NB4 (cell line): Measurements from ENCODE around the gene MICA.

ENCODE experiments used
- DNase-seq: peaks from one replicate; pipeline ENCODE4 v3.0.0; 2010; ENCODE audit warnings: low read depth
- H3K4me3 ChIP-seq: one replicate; pipeline ENCODE4 v1.5.1; 2011; ENCODE audit warnings: mild to moderate bottlenecking, low read depth, low read length, moderate library complexity
- MYC ChIP-seq: IDR thresholded peaks from 2 replicates; pipeline ENCODE4 v1.6.1; 2011; ENCODE audit warnings: low read depth, low read length
- POLR2A ChIP-seq: IDR thresholded peaks from 2 replicates; pipeline ENCODE4 v1.6.1; 2011; ENCODE audit warnings: mild to moderate bottlenecking; ENCODE audit not compliant: insufficient read length; ENCODE audit errors: extremely low read depth
- TF ChIP-seq, protein P1 (sequence below): IDR thresholded peaks from one replicate; pipeline ENCODE4 v1.5.1; 2012; ENCODE audit warnings: low read depth, low read length
- TF ChIP-seq, protein P2 (sequence below): IDR thresholded peaks from 2 replicates; pipeline ENCODE4 v1.6.1; 2011; ENCODE audit warnings: low read depth, low read length

MICA gene

DNA sequence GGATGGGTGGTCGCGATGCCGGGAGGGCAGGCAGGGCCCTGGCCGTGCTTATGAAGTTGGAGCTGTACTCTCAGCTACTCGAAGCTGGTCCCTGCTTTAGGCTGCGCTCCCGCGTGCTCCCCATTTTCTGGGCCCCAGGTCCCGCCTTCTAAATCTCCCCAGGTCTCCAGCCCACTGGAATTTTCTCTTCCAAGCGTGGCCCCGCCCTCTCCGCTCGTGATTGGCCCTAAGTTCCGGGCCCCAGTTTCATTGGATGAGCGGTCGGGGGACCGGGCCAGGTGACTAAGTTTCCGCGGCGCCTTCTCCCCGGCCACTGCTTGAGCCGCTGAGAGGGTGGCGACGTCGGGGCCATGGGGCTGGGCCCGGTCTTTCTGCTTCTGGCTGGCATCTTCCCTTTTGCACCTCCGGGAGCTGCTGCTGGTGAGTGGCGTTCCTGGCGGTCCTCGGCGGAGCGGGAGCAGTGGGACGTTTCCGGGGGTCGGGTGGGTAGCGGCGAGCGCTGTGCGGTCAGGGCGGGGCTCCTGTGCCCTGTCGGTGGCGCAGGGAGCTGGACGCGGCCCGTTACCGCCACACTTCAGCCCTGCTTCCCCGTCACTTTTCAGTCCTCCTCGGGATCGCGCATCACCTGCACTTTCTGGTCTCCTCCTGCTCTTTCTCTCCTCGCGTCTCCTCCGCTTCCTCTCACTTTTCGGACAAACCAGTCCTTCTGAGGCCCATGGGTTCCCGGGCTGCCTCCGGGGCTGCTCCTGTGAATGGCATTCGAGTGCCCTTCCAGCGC lies at the start of gene MICA:
TSS of gene MICA (plus strand) at position 313 of the 778 bp plus-strand sequence. CDS start at position 351, 38 bp downstream.
- H3K4me3 ChIP-seq: peak within 1 kb of the TSS; percentile 63
- peak; percentile 86 for DNase-seq
- no peak for TF ChIP-seq POLR2A
- TF ChIP-seq, protein P1, sequence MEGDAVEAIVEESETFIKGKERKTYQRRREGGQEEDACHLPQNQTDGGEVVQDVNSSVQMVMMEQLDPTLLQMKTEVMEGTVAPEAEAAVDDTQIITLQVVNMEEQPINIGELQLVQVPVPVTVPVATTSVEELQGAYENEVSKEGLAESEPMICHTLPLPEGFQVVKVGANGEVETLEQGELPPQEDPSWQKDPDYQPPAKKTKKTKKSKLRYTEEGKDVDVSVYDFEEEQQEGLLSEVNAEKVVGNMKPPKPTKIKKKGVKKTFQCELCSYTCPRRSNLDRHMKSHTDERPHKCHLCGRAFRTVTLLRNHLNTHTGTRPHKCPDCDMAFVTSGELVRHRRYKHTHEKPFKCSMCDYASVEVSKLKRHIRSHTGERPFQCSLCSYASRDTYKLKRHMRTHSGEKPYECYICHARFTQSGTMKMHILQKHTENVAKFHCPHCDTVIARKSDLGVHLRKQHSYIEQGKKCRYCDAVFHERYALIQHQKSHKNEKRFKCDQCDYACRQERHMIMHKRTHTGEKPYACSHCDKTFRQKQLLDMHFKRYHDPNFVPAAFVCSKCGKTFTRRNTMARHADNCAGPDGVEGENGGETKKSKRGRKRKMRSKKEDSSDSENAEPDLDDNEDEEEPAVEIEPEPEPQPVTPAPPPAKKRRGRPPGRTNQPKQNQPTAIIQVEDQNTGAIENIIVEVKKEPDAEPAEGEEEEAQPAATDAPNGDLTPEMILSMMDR: no peak
- TF ChIP-seq, protein P2, sequence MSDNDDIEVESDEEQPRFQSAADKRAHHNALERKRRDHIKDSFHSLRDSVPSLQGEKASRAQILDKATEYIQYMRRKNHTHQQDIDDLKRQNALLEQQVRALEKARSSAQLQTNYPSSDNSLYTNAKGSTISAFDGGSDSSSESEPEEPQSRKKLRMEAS: no peak
- TF ChIP-seq MYC: no peak

DNA sequence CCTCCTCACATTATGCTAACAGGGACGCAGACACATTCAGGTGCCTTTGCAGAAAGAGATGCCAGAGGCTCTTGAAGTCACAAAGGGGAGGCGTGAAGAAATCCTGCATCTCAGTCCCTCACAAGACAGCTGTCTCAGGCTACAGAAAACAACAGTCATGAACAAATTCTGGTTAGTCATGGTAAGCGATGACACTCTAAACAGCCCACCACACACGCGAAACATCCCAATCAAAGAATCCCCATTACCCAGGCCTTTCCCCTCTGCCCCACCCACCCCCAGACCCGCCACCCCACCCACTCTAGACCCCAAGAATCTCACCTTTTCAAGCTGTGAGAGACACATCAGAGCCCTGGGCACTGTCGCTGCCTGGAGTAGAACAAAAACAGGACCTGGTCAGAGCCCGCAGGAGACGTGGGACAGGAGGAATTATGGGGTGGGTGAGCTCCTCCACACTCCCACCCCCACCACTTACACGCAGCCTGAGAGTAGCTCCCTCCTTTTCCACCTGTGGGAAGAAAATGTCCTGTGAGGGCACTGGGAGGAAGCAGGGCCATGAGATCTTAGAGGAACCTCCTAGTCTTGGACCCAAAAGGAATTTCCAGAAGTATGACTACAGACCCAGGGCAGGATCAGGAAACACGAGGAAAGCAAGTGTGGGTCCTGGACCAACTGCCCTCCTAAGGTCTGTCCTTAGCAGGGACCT lies 49.1 kb upstream of the MICA start:
- H3K4me3 ChIP-seq: no peak overlapping the region
- DNase-seq: no peak
- TF ChIP-seq MYC (no peak), POLR2A (no peak)
- TF ChIP-seq, protein P1: no peak
- TF ChIP-seq, protein P2: no peak

DNA sequence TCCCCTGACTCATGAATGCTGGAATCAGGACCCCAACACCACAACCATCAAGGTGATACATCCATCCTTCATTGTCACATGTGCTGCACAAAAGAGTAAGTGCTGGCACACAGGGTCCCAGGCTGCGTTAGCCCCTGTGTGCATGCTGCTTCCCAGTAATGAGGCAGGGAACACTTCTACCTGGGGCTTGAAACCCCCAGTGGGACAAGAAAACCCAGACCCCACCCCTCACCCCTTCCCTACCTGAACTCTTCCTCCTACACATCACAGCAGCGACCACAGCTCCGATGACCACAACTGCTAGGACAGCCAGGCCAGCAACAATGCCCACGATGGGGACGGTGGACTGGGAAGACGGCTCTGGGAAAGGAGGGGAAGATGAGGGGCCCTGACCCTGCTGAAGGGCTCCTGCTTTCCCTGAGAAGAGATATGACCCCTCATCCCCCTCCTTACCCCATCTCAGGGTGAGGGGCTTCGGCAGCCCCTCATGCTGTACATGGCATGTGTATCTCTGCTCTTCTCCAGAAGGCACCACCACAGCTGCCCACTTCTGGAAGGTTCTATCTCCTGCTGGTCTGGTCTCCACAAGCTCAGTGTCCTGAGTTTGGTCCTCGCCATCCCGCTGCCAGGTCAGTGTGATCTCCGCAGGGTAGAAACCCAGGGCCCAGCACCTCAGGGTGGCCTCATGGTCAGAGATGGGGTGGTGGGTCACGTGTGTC lies 48.4 kb upstream of the MICA start:
- TF ChIP-seq POLR2A (no peak), MYC (no peak)
- TF ChIP-seq, protein P2: no peak
- TF ChIP-seq, protein P1: no peak
- H3K4me3 ChIP-seq: no peak overlapping the region
- no peak for DNase-seq

DNA sequence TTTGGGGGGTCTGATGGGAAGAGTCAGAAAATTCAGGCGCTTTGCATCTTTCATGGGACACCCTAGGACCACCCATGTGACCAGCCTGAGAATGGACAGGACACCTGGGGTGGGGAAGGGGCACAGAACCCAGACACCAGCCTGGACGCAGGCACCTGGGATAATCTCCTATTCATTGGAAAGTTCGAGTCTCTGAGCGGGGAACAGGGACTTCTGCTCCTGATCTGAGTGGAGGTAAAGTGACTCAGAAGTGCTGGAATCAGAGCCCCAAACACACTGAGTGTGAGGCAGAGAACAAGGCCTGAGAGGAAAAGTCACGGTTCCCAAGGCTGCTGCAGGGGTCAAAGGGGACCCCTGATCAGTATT lies 47.8 kb upstream of the MICA start:
- no peak overlapping the region for H3K4me3 ChIP-seq
- DNase-seq: no peak
- TF ChIP-seq, protein P2: no peak
- TF ChIP-seq POLR2A (no peak), MYC (no peak)
- TF ChIP-seq, protein P1: no peak

DNA sequence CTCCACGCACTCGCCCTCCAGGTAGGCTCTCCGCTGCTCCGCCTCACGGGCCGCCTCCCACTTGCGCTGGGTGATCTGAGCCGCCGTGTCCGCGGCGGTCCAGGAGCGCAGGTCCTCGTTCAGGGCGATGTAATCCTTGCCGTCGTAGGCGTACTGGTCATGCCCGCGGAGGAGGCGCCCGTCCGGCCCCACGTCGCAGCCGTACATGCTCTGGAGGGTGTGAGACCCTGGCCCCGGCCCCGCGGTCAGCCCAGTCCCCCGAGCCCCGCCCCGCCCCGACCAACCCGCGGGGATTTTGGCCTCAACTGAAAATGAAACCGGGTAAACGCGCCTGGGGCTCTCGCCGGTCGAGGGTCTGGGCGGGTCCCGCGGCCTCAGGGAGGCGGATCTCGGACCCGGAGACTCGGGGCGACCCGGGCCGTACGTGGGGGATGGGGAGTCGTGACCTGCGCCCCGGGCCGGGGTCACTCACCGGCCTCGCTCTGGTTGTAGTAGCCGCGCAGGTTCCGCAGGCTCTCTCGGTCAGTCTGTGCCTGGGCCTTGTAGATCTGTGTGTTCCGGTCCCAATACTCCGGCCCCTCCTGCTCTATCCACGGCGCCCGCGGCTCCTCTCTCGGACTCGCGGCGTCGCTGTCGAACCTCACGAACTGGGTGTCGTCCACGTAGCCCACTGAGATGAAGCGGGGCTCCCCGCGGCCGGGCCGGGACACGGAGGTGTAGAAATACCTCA lies 47.0 kb upstream of the MICA start:
- DNase-seq: peak; percentile 25
- no peak for TF ChIP-seq POLR2A
- H3K4me3 ChIP-seq: peak overlapping the region; percentile 47
